ENCODE data around the gene DUSP3.

The DUSP3 gene

DNA sequence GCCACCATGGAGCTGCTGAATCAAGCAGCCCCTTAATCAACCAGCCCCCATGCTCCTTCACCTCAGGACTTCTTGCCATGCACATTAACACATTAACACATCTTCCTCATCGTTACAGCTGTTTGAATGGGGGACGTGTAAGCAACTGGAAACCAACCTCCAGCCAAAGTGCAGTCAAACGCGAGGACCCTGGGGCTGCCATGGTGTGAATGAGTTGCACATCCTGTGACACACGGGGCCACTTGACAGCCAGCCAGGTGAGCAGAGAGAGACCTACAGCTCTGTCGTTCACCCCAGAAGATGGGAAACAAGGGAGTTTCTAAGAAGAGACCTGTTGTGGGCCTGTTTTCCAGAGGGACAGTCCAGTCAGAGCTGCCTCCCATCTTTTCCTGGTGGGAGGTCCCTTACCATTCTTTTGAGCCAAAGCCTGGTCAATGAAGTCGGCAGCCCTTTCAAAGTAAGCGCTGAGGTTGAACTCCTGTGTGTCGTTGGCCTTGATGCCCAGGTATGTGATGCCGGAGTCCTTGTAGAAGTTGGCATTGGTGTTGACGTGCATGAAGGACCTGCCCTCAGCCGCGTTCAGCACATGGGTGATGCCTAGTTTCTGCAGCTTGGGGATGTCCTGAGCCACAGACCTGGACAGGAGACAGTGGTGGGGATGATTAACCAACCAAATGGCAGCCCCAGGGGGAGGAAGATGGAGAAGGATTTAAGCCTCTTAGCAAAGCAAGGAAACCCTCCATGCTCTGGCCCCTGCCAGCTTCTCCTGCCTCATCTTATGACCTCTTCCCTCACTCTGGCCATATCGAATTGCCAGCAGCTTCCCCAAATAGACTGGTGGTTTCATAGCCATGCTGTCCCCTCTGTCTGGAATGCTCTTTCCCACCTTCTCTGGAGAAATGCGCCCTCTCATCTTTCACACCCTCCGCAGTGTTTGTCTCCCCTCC is 4.2 kb downstream of the DUSP3 start:
- Histone ChIP-seq H3K36me3 (ENCODE audit: insufficient read depth, low read length) (no peaks in the 10 kb centered on the region), H3K9me3 (ENCODE audit: insufficient read depth, low read length, severe bottlenecking) (no peaks in the 10 kb centered on the region), H3K9ac (ENCODE audit: low read depth, low read length) (no peak overlapping the region), H3K27me3 (ENCODE audit: insufficient read depth, low read length, poor library complexity) (peaks cover 1% of the 10 kb centered on the region), H3K27ac (ENCODE audit: low read length) (no peak overlapping the region), H3K4me3 (ENCODE audit: low read depth in 1 of 2, low read length in 2 of 2) (no peak overlapping the region), H2AFZ (ENCODE audit: low read depth, low read length) (no peak overlapping the region), H3K79me2 (ENCODE audit: insufficient read depth, low read length) (no peaks in the 10 kb centered on the region), H3K4me1 (ENCODE audit: insufficient read depth, low read length) (no peaks in the 10 kb centered on the region), H4K20me1 (ENCODE audit: insufficient read depth, low read length) (no peaks in the 10 kb centered on the region), H3K4me2 (ENCODE audit: insufficient read depth, low read length) (no peak overlapping the region)
- no peak for DNase-seq
- TF ChIP-seq EZH2 (IDR thresholded peaks at IDR 0.05; ENCODE audit: borderline replicate concordance, low read depth, low read length, severe bottlenecking), result no peak
- TF ChIP-seq, protein P1, sequence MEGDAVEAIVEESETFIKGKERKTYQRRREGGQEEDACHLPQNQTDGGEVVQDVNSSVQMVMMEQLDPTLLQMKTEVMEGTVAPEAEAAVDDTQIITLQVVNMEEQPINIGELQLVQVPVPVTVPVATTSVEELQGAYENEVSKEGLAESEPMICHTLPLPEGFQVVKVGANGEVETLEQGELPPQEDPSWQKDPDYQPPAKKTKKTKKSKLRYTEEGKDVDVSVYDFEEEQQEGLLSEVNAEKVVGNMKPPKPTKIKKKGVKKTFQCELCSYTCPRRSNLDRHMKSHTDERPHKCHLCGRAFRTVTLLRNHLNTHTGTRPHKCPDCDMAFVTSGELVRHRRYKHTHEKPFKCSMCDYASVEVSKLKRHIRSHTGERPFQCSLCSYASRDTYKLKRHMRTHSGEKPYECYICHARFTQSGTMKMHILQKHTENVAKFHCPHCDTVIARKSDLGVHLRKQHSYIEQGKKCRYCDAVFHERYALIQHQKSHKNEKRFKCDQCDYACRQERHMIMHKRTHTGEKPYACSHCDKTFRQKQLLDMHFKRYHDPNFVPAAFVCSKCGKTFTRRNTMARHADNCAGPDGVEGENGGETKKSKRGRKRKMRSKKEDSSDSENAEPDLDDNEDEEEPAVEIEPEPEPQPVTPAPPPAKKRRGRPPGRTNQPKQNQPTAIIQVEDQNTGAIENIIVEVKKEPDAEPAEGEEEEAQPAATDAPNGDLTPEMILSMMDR (IDR thresholded peaks at IDR 0.05; ENCODE audit: borderline replicate concordance, extremely low read depth, low read length, poor library complexity, severe bottlenecking), result no peak
- ATAC-seq (ENCODE audit: insufficient read depth, low read depth), result no peak

DNA sequence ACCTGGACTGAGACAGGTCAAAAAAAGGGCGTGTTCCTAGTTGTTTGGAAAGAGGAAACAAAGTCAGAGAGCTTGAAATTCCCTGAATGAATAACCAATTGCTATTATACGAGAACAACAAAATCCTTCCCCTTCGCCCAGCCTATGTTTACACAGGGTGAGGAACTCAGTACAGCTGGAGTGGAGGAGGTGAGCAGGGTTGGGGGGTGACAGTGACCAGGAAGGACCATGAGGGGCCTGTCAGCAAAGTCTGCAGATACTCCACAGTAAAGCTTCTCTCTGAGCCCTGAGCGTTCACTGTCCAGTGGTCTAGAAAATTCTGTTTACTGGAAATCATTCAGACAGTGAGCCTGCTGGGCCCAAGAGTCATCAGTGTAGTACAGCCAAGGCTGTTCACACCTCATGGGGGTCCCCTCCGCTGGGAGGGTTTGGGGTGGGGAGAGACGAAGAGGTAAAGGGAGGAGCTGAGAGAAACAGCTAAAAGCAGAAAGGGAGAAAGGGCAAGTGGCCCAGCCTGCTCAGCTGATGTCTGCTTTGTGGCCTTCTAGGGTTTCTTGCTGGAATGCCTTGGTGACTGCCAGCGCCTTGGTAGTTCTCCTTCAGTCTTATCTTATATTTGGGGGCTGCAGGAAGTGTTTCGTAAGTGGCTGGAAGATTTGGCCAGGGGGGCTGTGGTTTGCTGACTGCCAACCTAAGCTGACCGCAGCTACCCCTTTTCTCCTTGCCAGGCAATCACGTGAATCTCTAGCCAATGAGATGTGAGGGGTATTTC is 5.7 kb downstream of the DUSP3 start:
- TF ChIP-seq EZH2 (IDR thresholded peaks at IDR 0.05; ENCODE audit: borderline replicate concordance, low read depth, low read length, severe bottlenecking), result no peak
- TF ChIP-seq, protein P1 (IDR thresholded peaks at IDR 0.05; ENCODE audit: borderline replicate concordance, extremely low read depth, low read length, poor library complexity, severe bottlenecking), result no peak
- no peak overlapping the region for H2AFZ ChIP-seq (ENCODE audit: low read depth, low read length)
- H3K9me3 ChIP-seq (ENCODE audit: insufficient read depth, low read length, severe bottlenecking), result no peaks in the 10 kb centered on the region
- no peaks in the 10 kb centered on the region for H4K20me1 ChIP-seq (ENCODE audit: insufficient read depth, low read length)
- H3K36me3 ChIP-seq (ENCODE audit: insufficient read depth, low read length), result no peaks in the 10 kb centered on the region
- no peak overlapping the region for H3K4me3 ChIP-seq (ENCODE audit: low read depth in 1 of 2, low read length in 2 of 2)
- H3K79me2 ChIP-seq (ENCODE audit: insufficient read depth, low read length), result no peaks in the 10 kb centered on the region
- H3K9ac ChIP-seq (ENCODE audit: low read depth, low read length), result no peak overlapping the region
- no peaks in the 10 kb centered on the region for H3K4me1 ChIP-seq (ENCODE audit: insufficient read depth, low read length)
- no peak for DNase-seq
- no peak for ATAC-seq (ENCODE audit: insufficient read depth, low read depth)
- H3K27ac ChIP-seq (ENCODE audit: low read length), result no peak overlapping the region
- H3K27me3 ChIP-seq (ENCODE audit: insufficient read depth, low read length, poor library complexity), result no peaks in the 10 kb centered on the region
- H3K4me2 ChIP-seq (ENCODE audit: insufficient read depth, low read length), result no peak overlapping the region

- H3K36me3 ChIP-seq (ENCODE audit: insufficient read depth, low read length), result no peaks in the 10 kb centered on the region
- H3K27ac ChIP-seq (ENCODE audit: low read length), result no peak overlapping the region
- no peaks in the 10 kb centered on the region for H4K20me1 ChIP-seq (ENCODE audit: insufficient read depth, low read length)
- H2AFZ ChIP-seq (ENCODE audit: low read depth, low read length), result no peak overlapping the region
- H3K4me3 ChIP-seq (ENCODE audit: low read depth in 1 of 2, low read length in 2 of 2), result no peak overlapping the region
- no peak for ATAC-seq (ENCODE audit: insufficient read depth, low read depth)
- no peaks in the 10 kb centered on the region for H3K79me2 ChIP-seq (ENCODE audit: insufficient read depth, low read length)
- TF ChIP-seq EZH2 (IDR thresholded peaks at IDR 0.05; ENCODE audit: borderline replicate concordance, low read depth, low read length, severe bottlenecking), result no peak
- TF ChIP-seq, protein P1 (IDR thresholded peaks at IDR 0.05; ENCODE audit: borderline replicate concordance, extremely low read depth, low read length, poor library complexity, severe bottlenecking), result no peak
- no peaks in the 10 kb centered on the region for H3K9me3 ChIP-seq (ENCODE audit: insufficient read depth, low read length, severe bottlenecking)
- peaks cover 4% of the 10 kb centered on the region for H3K27me3 ChIP-seq (ENCODE audit: insufficient read depth, low read length, poor library complexity)
- H3K4me1 ChIP-seq (ENCODE audit: insufficient read depth, low read length), result no peaks in the 10 kb centered on the region
- no peak for DNase-seq
- H3K9ac ChIP-seq (ENCODE audit: low read depth, low read length), result no peak overlapping the region
- no peak overlapping the region for H3K4me2 ChIP-seq (ENCODE audit: insufficient read depth, low read length)
Observed at GRCh38 chr17:43771463-43771862, 7.3 kb downstream of the DUSP3 start.

Measured in DND-41 (cell line).